ENCODE results near the gene NSD1. TPM values are rescaled to one million over a fixed set of nuclear protein-coding genes. Genes with fewer than 3 reads are reported as not detected.
A peak's percentile ranks its signal among the peaks of the same experiment; 100 is the strongest.
"Not testable (repeated sequence)": the region's sequence is repeated elsewhere in the genome, so short reads cannot be mapped to it uniquely, and the experiment has no call there.

Gene NSD1
- total RNA-seq, 1 experiment from 2014 or later = 48.9 TPM

GRCh38 chr5:177338251-177339106 is 204.9 kb downstream of the NSD1 start:
- H3K79me2 ChIP-seq (ENCODE audit: low read length) = peaks cover 36% of the 10 kb centered on the region
- DNase-seq (no peak), ATAC-seq (no peak)
- ChIA-PET CTCF (no interaction called here), POLR2A (ENCODE audit: unreplicated experiment) (interaction anchor here (0.7 kb wide), 1 partner anchor 10 kb away, joined by 5 read pairs; no protein-coding TSS in a partner anchor)
- no peak overlapping the region for H3K4me2 ChIP-seq (ENCODE audit: low read length)
- H3K36me3 ChIP-seq (ENCODE audit: low read depth, low read length) = peaks cover 25% of the 10 kb centered on the region; the same call in 1 of the 2 replicates
- no TSS peak for BruUV-seq (replicated peaks)
- no peak overlapping the region for H3K27ac ChIP-seq (ENCODE audit: low read length)
- TF ChIP-seq EZH2 (IDR thresholded peaks at IDR 0.05; ENCODE audit: low read length, unreplicated experiment) (no peak), CTCF (conservative IDR thresholded peaks at IDR 0.05; ENCODE audit: low read depth, low read length) (no peak), EZH2phosphoT487 (IDR thresholded peaks at IDR 0.05; ENCODE audit: borderline replicate concordance, low read length) (no peak)
- intact Hi-C loops (cut with micrococcal nuclease) = no loop called here
- no peaks in the 10 kb centered on the region for H3K27me3 ChIP-seq (ENCODE audit: low read length)
- H3K9me2 ChIP-seq (replicated peaks; ENCODE audit: low read length) = no peaks in the 10 kb centered on the region
- 0 out of 2 replicates have a peak, but pooled peaks cover 4% of the 10 kb centered on the region for H4K20me1 ChIP-seq (ENCODE audit: low read length)
- no peaks in the 10 kb centered on the region for H3K4me1 ChIP-seq (ENCODE audit: insufficient read depth, low read length)
- H3K4me3 ChIP-seq (ENCODE audit: low read length) = no peak overlapping the region
- H3K9me3 ChIP-seq (ENCODE audit: low read length) = no peaks in the 10 kb centered on the region
- H3F3A ChIP-seq (ENCODE audit: low read length, unreplicated experiment) = no peaks in the 10 kb centered on the region
- H3K9ac ChIP-seq (ENCODE audit: low read length) = no peak overlapping the region
- H2AFZ ChIP-seq (ENCODE audit: low read length) = no peak overlapping the region

- CTCF ChIA-PET = no interaction called here
- no peak overlapping the region for H3K4me3 ChIP-seq (ENCODE audit: low read length)
- no peaks in the 10 kb centered on the region for H3F3A ChIP-seq (ENCODE audit: low read length, unreplicated experiment)
- no peak overlapping the region for H3K9ac ChIP-seq (ENCODE audit: low read length)
- no TSS peak for BruUV-seq (replicated peaks)
- intact Hi-C loops (cut with micrococcal nuclease) = no loop called here
- no peak overlapping the region for H2AFZ ChIP-seq (ENCODE audit: low read length)
- no peaks in the 10 kb centered on the region for H3K9me3 ChIP-seq (ENCODE audit: low read length)
- peaks cover 25% of the 10 kb centered on the region; the same call in 1 of the 2 replicates for H3K36me3 ChIP-seq (ENCODE audit: low read depth, low read length)
- ATAC-seq (peak; percentile 48), DNase-seq (no peak)
- H3K4me2 ChIP-seq (ENCODE audit: low read length) = no peak overlapping the region
- no peaks in the 10 kb centered on the region for H3K9me2 ChIP-seq (replicated peaks; ENCODE audit: low read length)
- peaks cover 43% of the 10 kb centered on the region for H3K79me2 ChIP-seq (ENCODE audit: low read length)
- TF ChIP-seq EZH2phosphoT487 (IDR thresholded peaks at IDR 0.05; ENCODE audit: borderline replicate concordance, low read length) (no peak), EZH2 (IDR thresholded peaks at IDR 0.05; ENCODE audit: low read length, unreplicated experiment) (no peak), CTCF (conservative IDR thresholded peaks at IDR 0.05; ENCODE audit: low read depth, low read length) (no peak)
- H3K4me1 ChIP-seq (ENCODE audit: insufficient read depth, low read length) = no peaks in the 10 kb centered on the region
- POLR2A ChIA-PET (ENCODE audit: unreplicated experiment) = interaction anchor here (0.7 kb wide), 1 partner anchor 11 kb away, joined by 5 read pairs; no protein-coding TSS in a partner anchor
- 0 out of 2 replicates have a peak, but pooled peaks cover 4% of the 10 kb centered on the region for H4K20me1 ChIP-seq (ENCODE audit: low read length)
- no peaks in the 10 kb centered on the region for H3K27me3 ChIP-seq (ENCODE audit: low read length)
- H3K27ac ChIP-seq (ENCODE audit: low read length) = no peak overlapping the region
These were observed 205.6 kb downstream of the NSD1 start for GRCh38 chr5:177339107-177339638.

GRCh38 chr5:177343000-177343399 is 209.4 kb downstream of the NSD1 start:
- H3K36me3 ChIP-seq (ENCODE audit: low read depth, low read length) = peaks cover 15% of the 10 kb centered on the region; the same call in 1 of the 2 replicates
- DNase-seq; H3K4me2 ChIP-seq (ENCODE audit: low read length); H3K4me1 ChIP-seq (ENCODE audit: insufficient read depth, low read length); POLR2A ChIA-PET (ENCODE audit: unreplicated experiment); H3K27me3 ChIP-seq (ENCODE audit: low read length); H3K4me3 ChIP-seq (ENCODE audit: low read length); H2AFZ ChIP-seq (ENCODE audit: low read length); intact Hi-C loops (cut with micrococcal nuclease); H3K27ac ChIP-seq (ENCODE audit: low read length); CTCF ChIA-PET; BruUV-seq (replicated peaks); H3K9me2 ChIP-seq (replicated peaks; ENCODE audit: low read length); ATAC-seq; H3F3A ChIP-seq (ENCODE audit: low read length, unreplicated experiment); H3K9me3 ChIP-seq (ENCODE audit: low read length); H3K9ac ChIP-seq (ENCODE audit: low read length): not testable (repeated sequence)
- 0 out of 2 replicates have a peak, but pooled peaks cover 11% of the 10 kb centered on the region for H4K20me1 ChIP-seq (ENCODE audit: low read length)
- H3K79me2 ChIP-seq (ENCODE audit: low read length) = peaks cover 79% of the 10 kb centered on the region
